GM19455 (cell line): ENCODE data around the gene B3GALNT2.
A peak's percentile ranks its signal among the peaks of the same experiment; 100 is the strongest.
"Not testable (repeated sequence)": the region's sequence is repeated elsewhere in the genome, so short reads cannot be mapped to it uniquely, and the experiment has no call there.

ENCODE experiments used
- ATAC-seq: cut with Tn5 transposase; IDR thresholded peaks from one replicate; pipeline ENCODE4 v1.9.1; 2021; ENCODE audit not compliant: unreplicated experiment

Gene B3GALNT2

DNA sequence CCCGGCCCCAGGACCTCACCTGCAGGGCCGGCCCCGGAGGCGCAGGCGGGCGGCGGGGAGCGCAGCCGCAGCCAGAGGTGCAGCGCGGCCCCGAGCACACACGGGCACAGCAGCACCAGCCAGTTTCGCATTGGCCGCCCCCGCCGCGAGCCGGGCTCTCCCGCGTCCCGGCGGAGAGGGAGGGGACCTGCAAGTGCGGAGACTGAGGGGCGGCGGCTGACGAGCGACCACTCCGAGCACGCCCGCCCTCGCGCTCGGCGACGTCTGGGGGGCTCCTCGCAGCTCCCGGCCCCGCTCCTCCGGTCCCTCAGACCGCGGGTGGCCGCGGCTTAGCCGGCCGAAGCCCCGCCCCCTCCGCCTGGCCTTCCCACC lies at the start of gene B3GALNT2:
Gene B3GALNT2 (minus strand): TSS at position 331 of the 372 bp plus-strand sequence. CDS start 200 bp downstream, at position 131.
- peak; percentile 52 for ATAC-seq

DNA sequence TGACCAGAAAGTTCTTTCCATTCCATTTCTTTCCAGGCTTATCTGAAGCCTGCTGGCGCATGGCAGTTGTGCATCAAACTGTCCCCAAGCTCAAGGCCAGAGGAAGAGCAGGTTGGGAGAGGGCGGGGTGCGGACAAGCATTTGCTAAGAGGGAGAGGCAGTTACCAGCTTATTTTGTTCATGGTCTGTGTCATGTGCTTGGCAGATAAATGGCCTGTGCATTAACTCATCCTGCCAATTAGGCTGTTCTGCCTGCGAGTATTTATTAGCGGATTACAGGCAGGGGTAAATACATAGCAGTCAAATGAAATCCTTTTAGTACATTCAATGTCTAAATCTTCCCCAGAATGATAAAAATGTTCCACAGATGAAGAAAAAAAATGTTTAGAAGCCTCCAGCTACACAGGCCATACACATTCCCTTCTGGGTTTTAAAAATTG lies 48.9 kb upstream of the B3GALNT2 start:
- ATAC-seq: no peak

- ATAC-seq: no peak
These were observed 48.0 kb upstream of the B3GALNT2 start for GRCh38 chr1:235552146-235552716.

- ATAC-seq: no peak
These were observed 45.3 kb upstream of the B3GALNT2 start for GRCh38 chr1:235549351-235550139.

GRCh38 chr1:235546369-235547155 lies 42.3 kb upstream of the B3GALNT2 start:
- not testable (repeated sequence) for ATAC-seq

DNA sequence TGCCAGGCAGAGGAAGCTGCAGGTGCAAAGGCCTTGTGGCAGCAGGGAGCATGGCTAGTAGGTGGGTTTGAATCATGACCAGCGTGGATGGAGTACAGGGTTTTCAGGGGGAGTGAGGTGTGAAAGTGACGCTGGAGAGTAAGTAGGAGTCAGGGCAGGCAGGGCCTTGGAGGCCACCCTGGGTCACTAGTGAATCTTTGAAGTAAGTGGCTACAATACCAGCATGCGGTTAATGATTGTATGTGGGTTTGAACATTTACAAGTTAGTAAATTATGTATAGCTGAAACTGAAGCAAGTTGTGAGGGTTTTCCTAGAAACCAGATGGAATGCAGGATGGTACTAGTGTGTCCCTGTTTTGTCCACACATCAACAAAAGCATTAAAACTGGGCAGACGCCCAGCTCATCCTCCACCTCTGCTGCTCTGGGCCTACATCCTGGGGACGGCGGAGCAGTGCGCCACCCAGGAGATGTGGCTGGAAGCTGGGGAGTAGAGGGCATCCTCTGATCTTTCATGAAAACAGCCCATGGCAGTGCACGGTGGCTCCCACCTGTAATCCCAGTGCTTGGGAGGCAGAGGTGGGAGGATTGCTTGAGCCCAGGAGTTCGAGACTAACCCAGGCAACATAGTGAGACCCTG lies 41.2 kb upstream of the B3GALNT2 start:
- no peak for ATAC-seq

GRCh38 chr1:235542845-235543244 lies 38.6 kb upstream of the B3GALNT2 start:
- ATAC-seq: not testable (repeated sequence)

GRCh38 chr1:235533476-235534168 lies 29.4 kb upstream of the B3GALNT2 start:
- ATAC-seq: no peak

GRCh38 chr1:235532360-235532759 lies 28.1 kb upstream of the B3GALNT2 start:
- no peak for ATAC-seq

- no peak for ATAC-seq
These were observed 23.1 kb upstream of the B3GALNT2 start for GRCh38 chr1:235527196-235527814.

- ATAC-seq: no peak
These were observed 21.1 kb upstream of the B3GALNT2 start for GRCh38 chr1:235525314-235525713.

DNA sequence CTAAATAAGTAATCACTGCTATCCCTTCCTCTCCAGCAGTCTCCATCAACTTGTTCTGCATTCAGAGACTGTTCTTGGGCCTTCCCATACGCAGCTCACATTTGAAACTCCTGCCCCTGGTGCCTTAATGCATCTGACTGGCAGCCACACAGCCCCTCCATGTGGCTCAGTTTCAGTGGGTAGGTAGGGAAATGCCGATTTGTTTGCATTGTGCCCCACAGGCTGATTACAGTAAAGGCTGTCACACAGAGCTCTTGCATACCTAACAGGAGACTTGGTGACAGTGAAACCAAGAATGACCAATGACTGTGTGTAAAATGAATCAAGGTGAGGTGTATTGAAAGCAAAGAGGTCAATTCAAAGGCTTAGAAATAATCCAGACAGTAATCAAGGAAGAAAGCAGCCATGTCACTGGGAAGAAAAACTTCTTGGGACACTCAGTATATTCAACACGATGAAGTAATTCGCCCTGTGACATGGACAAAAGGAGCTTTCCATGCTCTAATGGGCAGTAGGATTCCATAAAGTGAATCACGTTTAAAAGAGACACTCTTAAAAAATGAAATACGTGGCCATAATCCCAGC lies 12.7 kb upstream of the B3GALNT2 start:
- no peak for ATAC-seq

DNA sequence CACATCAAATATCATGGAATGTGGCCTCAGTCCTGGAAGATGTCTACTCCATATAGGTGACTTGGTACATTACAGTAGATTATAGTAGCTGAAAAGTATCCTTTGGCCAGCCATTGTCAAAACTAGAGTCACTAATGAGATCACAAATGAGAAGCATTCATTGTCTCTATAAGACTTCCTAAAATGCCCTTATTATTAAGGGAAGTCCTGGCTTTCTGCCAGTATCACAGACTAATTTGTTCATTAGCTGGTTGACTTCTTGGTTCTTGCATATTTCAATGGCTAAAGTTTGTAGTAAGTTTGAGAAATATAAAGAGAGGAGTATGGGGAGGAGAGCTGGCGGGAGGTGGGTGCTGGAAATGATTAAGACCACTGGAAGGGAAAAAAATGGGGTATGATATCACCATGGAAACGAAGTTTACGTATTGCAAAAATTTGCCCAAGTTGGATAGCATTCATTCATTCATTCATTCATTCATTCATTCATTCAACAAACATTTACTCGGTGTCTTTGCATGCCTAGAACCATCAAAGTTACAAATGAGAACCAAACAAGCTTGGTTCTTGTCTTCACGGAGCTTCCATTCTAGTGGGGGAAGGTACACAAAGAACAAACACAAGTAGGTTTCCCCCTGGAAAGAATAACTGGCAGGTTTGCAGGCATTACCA lies 11.7 kb upstream of the B3GALNT2 start:
- no peak for ATAC-seq

DNA sequence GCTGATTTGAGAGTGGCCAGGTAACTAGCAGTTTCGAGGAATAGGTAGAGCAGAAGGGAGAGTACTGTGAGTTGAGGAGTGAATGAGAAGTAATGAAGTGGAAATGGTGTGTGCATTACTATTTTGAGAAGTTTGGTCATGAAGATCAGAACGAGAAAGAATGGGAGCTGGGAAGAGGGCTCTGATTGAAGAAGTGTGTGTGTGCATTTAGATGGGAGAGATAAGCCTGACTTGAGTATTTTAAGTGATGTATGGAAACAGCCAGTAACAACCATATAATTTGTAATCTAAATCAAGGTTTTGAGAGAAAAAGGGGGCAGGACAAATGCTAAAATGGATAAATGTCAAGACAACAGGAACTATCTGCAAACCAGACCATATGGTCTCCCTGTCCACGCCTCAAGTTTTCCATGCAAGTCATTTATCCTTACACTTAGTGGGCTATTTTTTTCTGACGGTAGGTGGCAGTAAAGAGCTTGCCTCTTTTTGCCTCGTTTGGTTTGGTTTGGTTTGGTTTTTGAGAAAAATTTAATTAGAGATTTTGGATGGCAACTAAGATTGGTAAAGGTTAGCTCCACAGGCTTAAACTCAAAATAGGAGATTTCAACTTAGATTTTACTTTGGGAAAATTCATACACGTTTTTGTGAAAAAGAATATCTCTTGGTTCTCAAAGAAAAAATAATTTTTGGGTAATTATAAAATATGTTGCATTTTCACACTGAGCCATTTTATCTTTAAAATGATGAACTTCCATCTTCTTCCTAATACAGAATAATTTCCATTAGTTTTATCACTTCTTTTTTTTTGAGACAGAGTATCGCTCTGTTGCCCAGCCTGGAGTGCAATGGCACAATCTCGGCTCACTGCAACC lies 9.5 kb upstream of the B3GALNT2 start:
- ATAC-seq: no peak

DNA sequence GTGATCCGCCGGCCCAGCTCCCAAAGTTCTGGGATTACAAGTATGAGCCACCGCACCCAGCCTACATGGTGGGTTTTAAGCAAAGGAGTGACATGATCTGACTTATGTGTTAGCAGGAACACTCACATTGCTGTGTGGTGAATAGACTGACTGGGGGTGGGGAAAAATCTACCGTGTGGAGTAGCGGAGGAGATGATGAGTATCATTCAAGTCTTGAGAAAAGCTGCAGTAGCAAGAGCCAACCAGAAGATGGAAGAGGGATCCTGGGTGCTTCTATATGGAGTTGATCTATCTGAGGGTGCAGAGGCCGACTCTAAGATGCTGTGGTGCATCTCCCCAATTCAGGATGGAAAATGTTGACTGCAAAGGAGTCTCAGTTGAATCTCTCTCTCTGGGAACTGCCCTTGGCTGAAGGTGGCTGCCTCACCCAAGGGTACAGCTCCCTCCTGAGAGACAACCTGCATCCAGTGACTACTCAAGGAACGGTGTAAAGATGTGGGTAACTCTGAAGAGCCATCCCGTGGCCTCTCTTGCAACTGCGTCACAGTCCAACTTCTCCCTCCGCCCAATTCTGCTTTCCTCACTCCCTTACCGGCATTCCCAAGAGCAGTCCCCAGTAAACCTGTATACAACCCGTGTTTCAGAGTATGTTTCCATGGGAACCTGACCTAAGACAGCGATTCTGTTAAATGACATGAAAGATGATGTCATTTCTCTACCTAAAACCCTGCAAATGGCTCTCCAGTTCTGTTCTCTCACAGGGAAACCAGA lies 7.4 kb upstream of the B3GALNT2 start:
- ATAC-seq: no peak

GRCh38 chr1:235510823-235511222 lies 6.6 kb upstream of the B3GALNT2 start:
- no peak for ATAC-seq

- no peak for ATAC-seq
These were observed 3.4 kb upstream of the B3GALNT2 start for GRCh38 chr1:235507623-235508022.
